Fibroblast of skin of scalp (primary cell): ENCODE results near the gene TDG.
A peak's percentile ranks its signal among the peaks of the same experiment; 100 is the strongest.
"Not testable (repeated sequence)": the region's sequence is repeated elsewhere in the genome, so short reads cannot be mapped to it uniquely, and the experiment has no call there.

ENCODE experiments used
- DNase-seq: peaks from one replicate; pipeline ENCODE4 v3.0.0-alpha.2; 2013

The TDG gene

GRCh38 chr12:103960616-103961227, 5.0 kb upstream of the TDG start:
- no peak for DNase-seq

GRCh38 chr12:103962493-103962892, 3.2 kb upstream of the TDG start:
- no peak for DNase-seq

GRCh38 chr12:103964805-103965204, 867 bp upstream of the TDG start:
- DNase-seq = no peak

- DNase-seq = no peak
These were observed 450 bp upstream of the TDG start for GRCh38 chr12:103965255-103965589.

- DNase-seq = peak; percentile 56
These were observed 1.1 kb downstream of the TDG start for GRCh38 chr12:103966736-103967135.

- peak; percentile 48 for DNase-seq
These were observed 3.7 kb downstream of the TDG start for GRCh38 chr12:103969391-103969790.

GRCh38 chr12:103973909-103974308, 8.2 kb downstream of the TDG start:
- no peak for DNase-seq

- no peak for DNase-seq
These were observed 9.7 kb downstream of the TDG start for GRCh38 chr12:103975368-103975767.

- no peak for DNase-seq
These were observed 12.8 kb downstream of the TDG start for GRCh38 chr12:103978384-103978982.

- DNase-seq = peak; percentile 43
These were observed 21.2 kb downstream of the TDG start for GRCh38 chr12:103986829-103987228.

- DNase-seq = no peak
These were observed 28.6 kb downstream of the TDG start for GRCh38 chr12:103994235-103994634.

- no peak for DNase-seq
These were observed 30.9 kb downstream of the TDG start for GRCh38 chr12:103996595-103996994.

GRCh38 chr12:103997286-103997900, 31.7 kb downstream of the TDG start:
- DNase-seq = no peak

GRCh38 chr12:103998976-103999375, 33.3 kb downstream of the TDG start:
- DNase-seq = no peak

- no peak for DNase-seq
These were observed 35.2 kb downstream of the TDG start for GRCh38 chr12:104000807-104001434.

- DNase-seq = no peak
These were observed 37.0 kb downstream of the TDG start for GRCh38 chr12:104002686-104003085.

- peak; percentile 27 for DNase-seq
These were observed 37.9 kb downstream of the TDG start for GRCh38 chr12:104003596-104003995.

GRCh38 chr12:104006929-104007328, 41.3 kb downstream of the TDG start:
- DNase-seq = peak; percentile 78

- no peak for DNase-seq
These were observed 44.4 kb downstream of the TDG start for GRCh38 chr12:104010121-104010520.

- no peak for DNase-seq
These were observed 45.0 kb downstream of the TDG start for GRCh38 chr12:104010606-104011169.

- DNase-seq = peak; percentile 83
These were observed 45.6 kb downstream of the TDG start for GRCh38 chr12:104011253-104011652.

GRCh38 chr12:104012331-104012730, 46.7 kb downstream of the TDG start:
- peak; percentile 9 for DNase-seq

GRCh38 chr12:104021862-104022261, 56.2 kb downstream of the TDG start:
- DNase-seq = not testable (repeated sequence)

GRCh38 chr12:104022786-104023185, 57.1 kb downstream of the TDG start:
- DNase-seq = no peak
